ENCODE data around the gene DRC7. TPM values are rescaled to one million over a fixed set of nuclear protein-coding genes. Genes with fewer than 3 reads are reported as not detected.

Gene DRC7
- total and polyA plus RNA-seq, 9 of the 15 experiments (the other 6 are each of a cell fraction or from before 2014, with no cell fraction given) = 0.04 to 0.33 (median 0.12) TPM; not detected in 3

GRCh38 chr16:57721356-57722209 lies 27.0 kb downstream of the DRC7 start:
- in situ Hi-C loops (cut with MboI) (no loop called here), intact Hi-C loops (cut with micrococcal nuclease) (loop anchor here (2.0 to 5.0 kb wide), 2 partner anchors 61 to 129 kb away; no protein-coding TSS in a partner anchor)
- H3K9me1 ChIP-seq (ENCODE audit: control insufficient read depth, insufficient read depth, low read length) = no peaks in the 10 kb centered on the region
- WGBS (ENCODE audit: insufficient coverage, low coverage, missing lambda C conversion rate) = 33% methylated on average over 15 of the region's 17 CpGs
- H3K79me2 ChIP-seq (ENCODE audit: control insufficient read depth, insufficient read depth, low read length) = no peaks in the 10 kb centered on the region
- peaks cover 12 to 13% of the 10 kb centered on the region in 2 experiments for H3K4me1 ChIP-seq (replicated peaks in 1 of 2; ENCODE audit: control insufficient read depth in 2 of 2, insufficient read depth in 2 of 2, low read length in 2 of 2)
- H3K4me2 ChIP-seq (ENCODE audit: insufficient read depth, low read length) = no peak overlapping the region
- H3K4me3 ChIP-seq = no peak overlapping the region
- no peaks in the 10 kb centered on the region for H4K20me1 ChIP-seq (replicated peaks; ENCODE audit: control insufficient read depth, insufficient read depth, low read length)
- FAIRE-seq = no peak
- BruUV-seq (replicated peaks) = no TSS peak
- ATAC-seq = no peak
- H3K9ac ChIP-seq (ENCODE audit: insufficient read depth in 1 of 2, low read depth in 2 of 2, low read length in 2 of 2) = peak overlapping the region in 1 of 2 experiments; percentile 45; a peak in 1 of 4 replicates
- ChIA-PET CTCF (ENCODE audit: low intra/inter-chr PET ratio) (interaction anchor here (1.5 to 4.0 kb wide), 3 partner anchors 61 to 130 kb away, joined by 13 to 44 read pairs (median 13); no protein-coding TSS in a partner anchor), POLR2A (no interaction called here)
- H3K9me3 ChIP-seq (replicated peaks; ENCODE audit: control insufficient read depth, insufficient read depth, low read depth, low read length) = no peaks in the 10 kb centered on the region
- peaks cover 0 to 9% of the 10 kb centered on the region in 2 experiments; a peak in 1 of 5 replicates for H3K27me3 ChIP-seq (ENCODE audit: control insufficient read depth in 2 of 2, insufficient read depth in 2 of 2, low read length in 2 of 2)
- no peak for DNase-seq (ENCODE audit: extremely low read depth in 1 of 4, low spot score in 3 of 4)
- H2AFZ ChIP-seq (ENCODE audit: low read depth, low read length) = peak overlapping the region; percentile 26; the same call in 1 of the 2 replicates
- TF ChIP-seq MXD1 (CRISPR knock-in tag; IDR thresholded peaks at IDR 0.05; ENCODE audit: borderline replicate concordance, poor library complexity, severe bottlenecking) (no peak), EGR1 (conservative IDR thresholded peaks at IDR 0.05) (peak; percentile 53), SNRNP70 (optimal IDR thresholded peaks at IDR 0.05; ENCODE audit: low read depth, low read length) (no peak), FUS (optimal IDR thresholded peaks at IDR 0.05; ENCODE audit: low read depth, low read length) (no peak), MED1 (CRISPR knock-in tag; IDR thresholded peaks at IDR 0.05; ENCODE audit: borderline replicate concordance) (no peak), E2F4 (CRISPR knock-in tag; IDR thresholded peaks at IDR 0.05; ENCODE audit: low read depth) (no peak), VEZF1 (CRISPR knock-in tag; IDR thresholded peaks at IDR 0.05) (0 out of 2 replicates have a peak, but pooled peaks have one; percentile 8)
- no peaks in the 10 kb centered on the region for H3K36me3 ChIP-seq (ENCODE audit: control insufficient read depth, insufficient read depth, low read length)
- no peak overlapping the region for H3K27ac ChIP-seq (ENCODE audit: extremely low read depth, low read depth, low read length)
